ENCODE data around the gene RNGTT.

DNA sequence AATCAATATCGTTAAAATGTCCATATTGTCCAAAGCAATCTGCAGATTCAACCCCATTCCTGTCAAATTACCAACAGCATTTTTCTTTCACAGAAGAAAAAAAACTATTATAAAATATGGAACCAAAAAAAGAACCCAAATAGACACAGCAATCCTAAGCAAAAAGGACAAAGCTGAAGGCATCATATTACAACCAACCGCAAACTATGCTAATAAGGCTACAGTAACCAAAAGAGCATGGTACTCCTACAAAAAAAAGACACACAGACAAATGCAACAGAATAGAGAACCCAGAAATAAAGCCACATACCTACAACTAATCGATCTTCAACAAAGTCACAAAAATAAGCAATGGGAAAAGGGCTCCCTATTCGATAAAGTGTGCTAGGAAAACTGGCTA, 49.2 kb downstream of the RNGTT start:
- no peak for TF ChIP-seq POLR2AphosphoS5 (IDR thresholded peaks at IDR 0.05; ENCODE audit: low read depth, low read length)
- no peak for TF ChIP-seq TAF1 (IDR thresholded peaks at IDR 0.05; ENCODE audit: low read depth, low read length)
- no peak for TF ChIP-seq POLR2A (IDR thresholded peaks at IDR 0.05; ENCODE audit: low read depth, low read length)
- no peak for TF ChIP-seq SPI1 (IDR thresholded peaks at IDR 0.05; ENCODE audit: low read depth, low read length)

Data from GM12891 (cell line).